ENCODE results near the gene NDE1.
A peak's percentile ranks its signal among the peaks of the same experiment; 100 is the strongest.

Gene NDE1

GRCh38 chr16:15621456-15621855 lies 28.6 kb upstream of the NDE1 start:
- no peak for DNase-seq
- Histone ChIP-seq H3K4me3 (ENCODE audit: control insufficient read depth in 1 of 7, extremely low read depth in 1 of 7, insufficient read depth in 4 of 7, low read depth in 2 of 7, low read length in 6 of 7) (no peak overlapping the region), H3K36me3 (ENCODE audit: control insufficient read depth in 4 of 4, insufficient read depth in 4 of 4, low read length in 3 of 4) (peaks cover 41 to 96% (median 66%) of the 10 kb centered on the region in 4 experiments), H3K9me3 (ENCODE audit: control extremely low read depth in 1 of 5, control insufficient read depth in 4 of 5, insufficient read depth in 2 of 5, low read depth in 1 of 5, low read length in 4 of 5) (no peaks in the 10 kb centered on the region), H3K27me3 (replicated peaks in 2 of 5; ENCODE audit: control insufficient read depth in 4 of 5, insufficient read depth in 5 of 5, low read length in 4 of 5) (no peaks in the 10 kb centered on the region), H3K27ac (ENCODE audit: insufficient read depth in 1 of 2, low read depth in 1 of 2, low read length in 2 of 2, poor library complexity in 1 of 2, severe bottlenecking in 2 of 2) (no peak overlapping the region), H3K4me1 (ENCODE audit: control extremely low read depth in 1 of 4, control insufficient read depth in 4 of 4, insufficient read depth in 4 of 4, low read length in 3 of 4) (no peaks in the 10 kb centered on the region)
- ChIA-PET POLR2A (no interaction called here), CTCF (interaction anchor here (1.0 to 1.6 kb wide), 4 partner anchors 9 to 195 kb away, joined by 3 to 4 read pairs (median 4); no protein-coding TSS in a partner anchor)
- 97% methylated on average over 3 of the region's 4 CpGs for WGBS (ENCODE audit: insufficient coverage)

GRCh38 chr16:15621889-15622288 lies 28.2 kb upstream of the NDE1 start:
- H3K27ac ChIP-seq (ENCODE audit: insufficient read depth in 1 of 2, low read depth in 1 of 2, low read length in 2 of 2, poor library complexity in 1 of 2, severe bottlenecking in 2 of 2): no peak overlapping the region
- H3K36me3 ChIP-seq (ENCODE audit: control insufficient read depth in 4 of 4, insufficient read depth in 4 of 4, low read length in 3 of 4): peaks cover 39 to 96% (median 62%) of the 10 kb centered on the region in 4 experiments
- no peak overlapping the region for H3K4me3 ChIP-seq (ENCODE audit: control insufficient read depth in 1 of 7, extremely low read depth in 1 of 7, insufficient read depth in 4 of 7, low read depth in 2 of 7, low read length in 6 of 7)
- POLR2A ChIA-PET: no interaction called here
- no peak for DNase-seq
- no peaks in the 10 kb centered on the region for H3K9me3 ChIP-seq (ENCODE audit: control extremely low read depth in 1 of 5, control insufficient read depth in 4 of 5, insufficient read depth in 2 of 5, low read depth in 1 of 5, low read length in 4 of 5)
- CTCF ChIA-PET: interaction anchor here (1.0 to 1.6 kb wide), 4 partner anchors 9 to 196 kb away, joined by 3 to 4 read pairs (median 4); no protein-coding TSS in a partner anchor
- H3K27me3 ChIP-seq (replicated peaks in 2 of 5; ENCODE audit: control insufficient read depth in 4 of 5, insufficient read depth in 5 of 5, low read length in 4 of 5): no peaks in the 10 kb centered on the region
- WGBS (ENCODE audit: insufficient coverage): 97% methylated on average over 7 of the region's 8 CpGs
- H3K4me1 ChIP-seq (ENCODE audit: control extremely low read depth in 1 of 4, control insufficient read depth in 4 of 4, insufficient read depth in 4 of 4, low read length in 3 of 4): no peaks in the 10 kb centered on the region

- POLR2A ChIA-PET: interaction anchor here (1.0 to 1.2 kb wide), 2 partner anchors 10 to 11 kb away, joined by 3 to 6 read pairs; partner anchors contain the start of gene MARF1
- Histone ChIP-seq H3K4me1 (ENCODE audit: control extremely low read depth in 1 of 4, control insufficient read depth in 4 of 4, insufficient read depth in 4 of 4, low read length in 3 of 4) (peaks cover 4 to 12% (median 9%) of the 10 kb centered on the region in 4 experiments), H3K27me3 (replicated peaks in 2 of 5; ENCODE audit: control insufficient read depth in 4 of 5, insufficient read depth in 5 of 5, low read length in 4 of 5) (no peaks in the 10 kb centered on the region), H3K36me3 (ENCODE audit: control insufficient read depth in 4 of 4, insufficient read depth in 4 of 4, low read length in 3 of 4) (peaks cover 38 to 91% (median 57%) of the 10 kb centered on the region in 4 experiments), H3K9me3 (ENCODE audit: control extremely low read depth in 1 of 5, control insufficient read depth in 4 of 5, insufficient read depth in 2 of 5, low read depth in 1 of 5, low read length in 4 of 5) (peaks cover 0 to 2% (median 0%) of the 10 kb centered on the region in 5 experiments), H3K4me3 (ENCODE audit: control insufficient read depth in 1 of 7, extremely low read depth in 1 of 7, insufficient read depth in 4 of 7, low read depth in 2 of 7, low read length in 6 of 7) (no peak overlapping the region), H3K27ac (ENCODE audit: insufficient read depth in 1 of 2, low read depth in 1 of 2, low read length in 2 of 2, poor library complexity in 1 of 2, severe bottlenecking in 2 of 2) (no peak overlapping the region)
- 100% methylated on average over 1 of the region's 2 CpGs for WGBS (ENCODE audit: insufficient coverage)
- CTCF ChIA-PET: no interaction called here
- DNase-seq: no peak
These were observed 18.2 kb upstream of the NDE1 start for GRCh38 chr16:15631730-15632409.

- CTCF ChIA-PET: interaction anchor here (1.8 kb wide), 1 partner anchor 46 kb away, joined by 6 read pairs; no protein-coding TSS in a partner anchor
- 100% methylated on average over 4 of the region's 9 CpGs for WGBS (ENCODE audit: insufficient coverage)
- POLR2A ChIA-PET: no interaction called here
- Histone ChIP-seq H3K4me3 (ENCODE audit: control insufficient read depth in 1 of 7, extremely low read depth in 1 of 7, insufficient read depth in 4 of 7, low read depth in 2 of 7, low read length in 6 of 7) (peak overlapping the region in 1 of 7 experiments; percentile 25), H3K36me3 (ENCODE audit: control insufficient read depth in 4 of 4, insufficient read depth in 4 of 4, low read length in 3 of 4) (peaks cover 33 to 80% (median 56%) of the 10 kb centered on the region in 4 experiments), H3K27me3 (replicated peaks in 2 of 5; ENCODE audit: control insufficient read depth in 4 of 5, insufficient read depth in 5 of 5, low read length in 4 of 5) (no peaks in the 10 kb centered on the region), H3K4me1 (ENCODE audit: control extremely low read depth in 1 of 4, control insufficient read depth in 4 of 4, insufficient read depth in 4 of 4, low read length in 3 of 4) (peaks cover 13 to 24% (median 15%) of the 10 kb centered on the region in 4 experiments), H3K9me3 (ENCODE audit: control extremely low read depth in 1 of 5, control insufficient read depth in 4 of 5, insufficient read depth in 2 of 5, low read depth in 1 of 5, low read length in 4 of 5) (peaks cover 0 to 2% (median 0%) of the 10 kb centered on the region in 5 experiments), H3K27ac (ENCODE audit: insufficient read depth in 1 of 2, low read depth in 1 of 2, low read length in 2 of 2, poor library complexity in 1 of 2, severe bottlenecking in 2 of 2) (peak overlapping the region in 1 of 2 experiments; percentile 67)
- DNase-seq: peak in 1 of 3 donors; percentile 6
These were observed 14.1 kb upstream of the NDE1 start for GRCh38 chr16:15635926-15636325.

- peak overlapping the region; percentile 33 to 67 for H3K27ac ChIP-seq (ENCODE audit: insufficient read depth in 1 of 2, low read depth in 1 of 2, low read length in 2 of 2, poor library complexity in 1 of 2, severe bottlenecking in 2 of 2)
- CTCF ChIA-PET: no interaction called here
- no peaks in the 10 kb centered on the region for H3K27me3 ChIP-seq (replicated peaks in 2 of 5; ENCODE audit: control insufficient read depth in 4 of 5, insufficient read depth in 5 of 5, low read length in 4 of 5)
- H3K9me3 ChIP-seq (ENCODE audit: control extremely low read depth in 1 of 5, control insufficient read depth in 4 of 5, insufficient read depth in 2 of 5, low read depth in 1 of 5, low read length in 4 of 5): peaks cover 0 to 2% (median 0%) of the 10 kb centered on the region in 5 experiments
- H3K4me1 ChIP-seq (ENCODE audit: control extremely low read depth in 1 of 4, control insufficient read depth in 4 of 4, insufficient read depth in 4 of 4, low read length in 3 of 4): peaks cover 17 to 30% (median 21%) of the 10 kb centered on the region in 4 experiments
- DNase-seq: peak in 2 of 3 donors; percentile 43 to 46
- peaks cover 33 to 75% (median 53%) of the 10 kb centered on the region in 4 experiments for H3K36me3 ChIP-seq (ENCODE audit: control insufficient read depth in 4 of 4, insufficient read depth in 4 of 4, low read length in 3 of 4)
- H3K4me3 ChIP-seq (ENCODE audit: control insufficient read depth in 1 of 7, extremely low read depth in 1 of 7, insufficient read depth in 4 of 7, low read depth in 2 of 7, low read length in 6 of 7): peak overlapping the region in 2 of 7 experiments; percentile 25 to 41
- POLR2A ChIA-PET: no interaction called here
These were observed 13.6 kb upstream of the NDE1 start for GRCh38 chr16:15636392-15636873.

- CTCF ChIA-PET: interaction anchor here (0.7 kb wide), 1 partner anchor 43 kb away, joined by 4 read pairs; no protein-coding TSS in a partner anchor
- H3K4me3 ChIP-seq (ENCODE audit: control insufficient read depth in 1 of 7, extremely low read depth in 1 of 7, insufficient read depth in 4 of 7, low read depth in 2 of 7, low read length in 6 of 7): no peak overlapping the region
- POLR2A ChIA-PET: interaction anchor here (0.6 kb wide), 1 partner anchor 149 kb away, joined by 6 read pairs; no protein-coding TSS in a partner anchor
- peak overlapping the region in 1 of 2 experiments; percentile 8 for H3K27ac ChIP-seq (ENCODE audit: insufficient read depth in 1 of 2, low read depth in 1 of 2, low read length in 2 of 2, poor library complexity in 1 of 2, severe bottlenecking in 2 of 2)
- peaks cover 22 to 49% (median 34%) of the 10 kb centered on the region in 4 experiments for H3K36me3 ChIP-seq (ENCODE audit: control insufficient read depth in 4 of 4, insufficient read depth in 4 of 4, low read length in 3 of 4)
- WGBS (ENCODE audit: insufficient coverage): 70% methylated on average over 8 of the region's 11 CpGs
- H3K9me3 ChIP-seq (ENCODE audit: control extremely low read depth in 1 of 5, control insufficient read depth in 4 of 5, insufficient read depth in 2 of 5, low read depth in 1 of 5, low read length in 4 of 5): no peaks in the 10 kb centered on the region
- DNase-seq: no peak
- H3K4me1 ChIP-seq (ENCODE audit: control extremely low read depth in 1 of 4, control insufficient read depth in 4 of 4, insufficient read depth in 4 of 4, low read length in 3 of 4): peaks cover 31 to 45% (median 34%) of the 10 kb centered on the region in 4 experiments
- H3K27me3 ChIP-seq (replicated peaks in 2 of 5; ENCODE audit: control insufficient read depth in 4 of 5, insufficient read depth in 5 of 5, low read length in 4 of 5): no peaks in the 10 kb centered on the region
These were observed 10.9 kb upstream of the NDE1 start for GRCh38 chr16:15639061-15639568.

Data from common myeloid progenitor, CD34-positive (primary cell).